Bronchial epithelial cell (primary cell): ENCODE measurements around the gene CEBPG. TPM values are rescaled to one million over a fixed set of nuclear protein-coding genes. Genes with fewer than 3 reads are reported as not detected.
A peak's percentile ranks its signal among the peaks of the same experiment; 100 is the strongest.

ENCODE experiments used
- DNase-seq: peaks from one replicate; pipeline ENCODE4 v3.0.0-alpha.2; 2010; ENCODE audit warnings: low read depth
- FAIRE-seq: peaks from 2 replicates; lab custom pipeline; 2011; peaks lifted over from hg19 to GRCh38; lab: Jason Lieb, UNC
- H3K27me3 ChIP-seq: 2 replicates; pipeline ENCODE4 v1.5.1; 2011; ENCODE audit warnings: low read length; ENCODE audit not compliant: control insufficient read depth, insufficient read depth
- H3K36me3 ChIP-seq: 2 replicates; pipeline ENCODE4 v1.5.1; 2011; ENCODE audit warnings: low read length; ENCODE audit not compliant: control insufficient read depth, insufficient read depth
- H3K4me3 ChIP-seq: 2 replicates; pipeline ENCODE4 v1.5.1; 2011; ENCODE audit warnings: mild to moderate bottlenecking, low read depth, low read length, control low read depth
- CTCF ChIP-seq: IDR thresholded peaks from 2 replicates; pipeline ENCODE4 v1.5.1; 2011; ENCODE audit warnings: mild to moderate bottlenecking, moderate library complexity, low read length, control low read depth, inconsistent platforms; ENCODE audit not compliant: insufficient read depth, severe bottlenecking
- total RNA-seq: library from RNA; depleted of rRNA; stranded (reverse); fragments of >200 nt; gene quantifications from 2 replicates; pipeline ENCODE4 v1.2.1, GENCODE V29; 2014

CEBPG gene
- total RNA-seq, 1 donor from 2014 or later = 128 TPM

DNA sequence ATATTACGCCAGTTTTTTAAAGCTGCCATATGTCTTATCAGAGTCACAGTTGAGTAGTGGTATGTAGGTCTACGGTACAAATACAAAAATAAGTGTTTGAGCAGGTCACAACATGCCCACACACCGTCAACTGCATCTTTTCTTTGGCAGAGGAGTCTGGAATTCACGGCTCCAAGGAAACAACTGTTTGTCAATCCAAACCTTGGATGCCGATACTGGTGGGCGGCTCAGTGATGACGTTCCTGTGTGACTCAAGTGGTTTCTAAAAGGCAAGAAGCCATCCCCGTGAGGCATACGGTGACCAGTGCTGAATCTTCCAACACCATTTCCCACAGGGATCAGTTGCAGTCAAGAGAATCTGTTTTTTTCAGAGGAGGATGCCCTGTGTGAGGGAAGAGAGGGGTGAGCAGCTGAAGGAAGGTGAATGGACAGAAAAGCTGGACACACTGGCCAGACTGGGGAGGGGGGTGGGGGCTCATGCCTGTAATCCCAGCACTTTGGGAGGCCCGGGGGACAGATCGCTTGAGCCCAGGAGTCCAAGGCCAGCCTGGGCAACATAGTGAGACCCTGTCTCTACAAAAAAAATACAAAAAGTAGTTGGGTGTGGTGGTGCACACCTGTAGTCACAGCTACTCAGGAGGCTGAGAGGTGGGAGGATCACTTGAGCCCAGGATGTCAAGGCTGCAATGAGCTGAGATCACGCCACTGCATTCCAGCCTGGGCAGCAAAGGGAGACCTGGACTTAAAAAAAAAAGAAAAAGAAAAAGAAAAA is 22.8 kb upstream of the CEBPG start:
- DNase-seq = peak; percentile 100
- H3K4me3 ChIP-seq = no peak overlapping the region
- FAIRE-seq = peak; percentile 98

GRCh38 chr19:33355535-33355934 is 18.0 kb upstream of the CEBPG start:
- Histone ChIP-seq H3K36me3 (no peaks in the 10 kb centered on the region), H3K27me3 (no peaks in the 10 kb centered on the region), H3K4me3 (no peak overlapping the region)
- DNase-seq = no peak
- no peak for TF ChIP-seq CTCF
- FAIRE-seq = no peak

More for the DNA sequence above, 22.8 kb upstream of the CEBPG start:
- H3K36me3 ChIP-seq = no peaks in the 10 kb centered on the region
- no peaks in the 10 kb centered on the region for H3K27me3 ChIP-seq
- TF ChIP-seq CTCF = no peak

- Histone ChIP-seq H3K27me3 (no peaks in the 10 kb centered on the region), H3K36me3 (no peaks in the 10 kb centered on the region), H3K4me3 (no peak overlapping the region)
- FAIRE-seq = no peak
- no peak for TF ChIP-seq CTCF
- DNase-seq = no peak
Observed at GRCh38 chr19:33357556-33357955, 16.0 kb upstream of the CEBPG start.

DNA sequence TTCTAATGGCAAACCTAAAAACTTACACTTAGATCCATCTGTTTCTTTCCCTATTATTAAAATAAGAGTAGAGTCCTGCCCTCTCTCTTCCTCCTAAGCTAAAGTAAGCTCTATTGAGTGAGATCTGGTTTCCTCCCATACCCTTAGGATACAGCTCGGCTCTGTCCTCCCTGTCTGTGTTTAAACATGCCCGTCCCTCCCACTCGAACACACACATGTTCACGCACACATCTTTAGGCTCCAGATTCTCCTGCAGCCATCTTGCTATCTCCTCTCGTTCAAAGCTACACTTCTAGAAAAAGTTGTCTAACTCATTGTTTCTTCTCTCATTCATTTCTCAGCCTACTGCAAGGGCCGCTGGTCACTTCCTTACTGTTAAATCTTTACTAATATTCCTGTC is 15.1 kb upstream of the CEBPG start:
- DNase-seq (peak; percentile 91), FAIRE-seq (no peak)
- Histone ChIP-seq H3K27me3 (no peaks in the 10 kb centered on the region), H3K4me3 (no peak overlapping the region), H3K36me3 (no peaks in the 10 kb centered on the region)
- TF ChIP-seq CTCF = no peak

DNA sequence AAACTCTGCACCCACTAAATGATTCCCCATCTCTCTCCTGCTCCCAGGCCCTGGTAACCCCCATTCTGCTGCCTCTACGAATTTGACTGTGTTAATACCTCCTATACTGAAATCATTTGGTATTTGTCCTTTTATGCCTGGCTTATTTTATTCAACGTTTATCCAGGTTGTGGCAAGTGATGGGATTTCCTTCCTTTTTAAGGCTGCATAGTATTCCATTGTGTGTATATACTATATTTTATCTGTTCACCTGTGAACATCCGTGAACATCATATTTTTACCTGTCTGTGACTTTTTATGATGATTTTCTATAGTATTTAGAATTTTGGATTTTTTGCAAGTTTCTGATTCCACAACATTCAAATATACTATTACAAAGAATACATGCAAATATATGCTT is 13.9 kb upstream of the CEBPG start:
- H3K27me3 ChIP-seq = no peaks in the 10 kb centered on the region
- no peak overlapping the region for H3K4me3 ChIP-seq
- FAIRE-seq = no peak
- TF ChIP-seq CTCF = no peak
- H3K36me3 ChIP-seq = no peaks in the 10 kb centered on the region
- DNase-seq = no peak
